ENCODE measurements around the gene TMPRSS13.

DNA sequence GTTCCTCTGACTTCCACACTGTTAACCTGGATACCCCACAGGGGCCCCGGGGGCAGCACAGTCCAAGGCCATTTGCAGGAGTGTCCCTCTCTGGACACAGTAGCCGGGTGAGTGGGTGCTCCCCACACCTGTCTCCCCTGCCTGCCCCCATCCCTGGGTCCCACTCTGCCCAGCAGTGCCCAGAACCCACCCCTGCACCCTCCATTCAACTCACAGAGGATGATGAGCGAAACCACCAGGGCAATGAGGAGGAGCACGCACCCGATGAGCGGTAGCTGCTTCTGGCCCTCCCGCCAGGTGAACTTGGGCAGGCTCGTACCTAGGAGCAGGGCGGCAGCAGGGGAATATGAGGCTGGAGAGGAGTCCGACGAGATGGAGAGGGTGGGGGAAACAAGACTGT is 12.2 kb downstream of the TMPRSS13 start:
- TF ChIP-seq, protein P1, sequence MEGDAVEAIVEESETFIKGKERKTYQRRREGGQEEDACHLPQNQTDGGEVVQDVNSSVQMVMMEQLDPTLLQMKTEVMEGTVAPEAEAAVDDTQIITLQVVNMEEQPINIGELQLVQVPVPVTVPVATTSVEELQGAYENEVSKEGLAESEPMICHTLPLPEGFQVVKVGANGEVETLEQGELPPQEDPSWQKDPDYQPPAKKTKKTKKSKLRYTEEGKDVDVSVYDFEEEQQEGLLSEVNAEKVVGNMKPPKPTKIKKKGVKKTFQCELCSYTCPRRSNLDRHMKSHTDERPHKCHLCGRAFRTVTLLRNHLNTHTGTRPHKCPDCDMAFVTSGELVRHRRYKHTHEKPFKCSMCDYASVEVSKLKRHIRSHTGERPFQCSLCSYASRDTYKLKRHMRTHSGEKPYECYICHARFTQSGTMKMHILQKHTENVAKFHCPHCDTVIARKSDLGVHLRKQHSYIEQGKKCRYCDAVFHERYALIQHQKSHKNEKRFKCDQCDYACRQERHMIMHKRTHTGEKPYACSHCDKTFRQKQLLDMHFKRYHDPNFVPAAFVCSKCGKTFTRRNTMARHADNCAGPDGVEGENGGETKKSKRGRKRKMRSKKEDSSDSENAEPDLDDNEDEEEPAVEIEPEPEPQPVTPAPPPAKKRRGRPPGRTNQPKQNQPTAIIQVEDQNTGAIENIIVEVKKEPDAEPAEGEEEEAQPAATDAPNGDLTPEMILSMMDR (conservative IDR thresholded peaks at IDR 0.05; ENCODE audit: low read length): no peak
- TF ChIP-seq EZH2phosphoT487 (IDR thresholded peaks at IDR 0.05; ENCODE audit: borderline replicate concordance, low read depth, low read length): no peak

All from OCI-LY7 (cell line).